ENCODE measurements around the gene A1BG. TPM values are rescaled to one million over a fixed set of nuclear protein-coding genes. Genes with fewer than 3 reads are reported as not detected.
A peak's percentile ranks its signal among the peaks of the same experiment; 100 is the strongest.

A1BG gene
- 10 to 100 TPM in 1 of 2 donors, 1 to 10 TPM in 1; 9.8 to 10.2 TPM for total RNA-seq
- 1 to 10 TPM in 4 of 6 donors, under 1 TPM in 2; 0.81 to 1.9 (median 1.5) TPM for polyA plus RNA-seq (ENCODE audit: insufficient read length in 6 of 6)
- long read RNA-seq, donor 1, partial matches to known transcripts, result 0 of 2 reads
- long read RNA-seq, donor 1, other reads (novel, unspliced or antisense), result 0 of 2 reads
- long read RNA-seq, donor 2, result 0 reads
- long read RNA-seq, donor 3, result 0 reads
- long read RNA-seq, donor 4, transcript A1BG-203 (2 exons, 2,134 nt), result major isoform, 12 of 12 reads
- long read RNA-seq, donor 4, partial matches to known transcripts, result 0 of 12 reads
- long read RNA-seq, donor 4, other reads (novel, unspliced or antisense), result 0 of 12 reads
- long read RNA-seq, donor 5, partial matches to known transcripts, result 0 of 2 reads
- long read RNA-seq, donor 5, other reads (novel, unspliced or antisense), result 0 of 2 reads
- long read RNA-seq, donor 6, partial matches to known transcripts, result 0 of 4 reads
- long read RNA-seq, donor 6, other reads (novel, unspliced or antisense), result 0 of 4 reads
- long read RNA-seq, donor 7, partial matches to known transcripts, result 0 of 1 reads
- long read RNA-seq, donor 7, other reads (novel, unspliced or antisense), result 0 of 1 reads
- long read RNA-seq, donor 8, transcript A1BG-203 (2 exons, 2,134 nt), result major isoform, 5 of 5 reads
- long read RNA-seq, donor 8, partial matches to known transcripts, result 0 of 5 reads
- long read RNA-seq, donor 8, other reads (novel, unspliced or antisense), result 0 of 5 reads
- long read RNA-seq, donor 9, result 0 reads
- long read RNA-seq, donor 10, transcript A1BG-203 (2 exons, 2,134 nt), result major isoform, 5 of 5 reads
- long read RNA-seq, donor 10, partial matches to known transcripts, result 0 of 5 reads
- long read RNA-seq, donor 10, other reads (novel, unspliced or antisense), result 0 of 5 reads
- long read RNA-seq, donor 11, result 0 reads
- long read RNA-seq, donor 12, result 0 reads

DNA sequence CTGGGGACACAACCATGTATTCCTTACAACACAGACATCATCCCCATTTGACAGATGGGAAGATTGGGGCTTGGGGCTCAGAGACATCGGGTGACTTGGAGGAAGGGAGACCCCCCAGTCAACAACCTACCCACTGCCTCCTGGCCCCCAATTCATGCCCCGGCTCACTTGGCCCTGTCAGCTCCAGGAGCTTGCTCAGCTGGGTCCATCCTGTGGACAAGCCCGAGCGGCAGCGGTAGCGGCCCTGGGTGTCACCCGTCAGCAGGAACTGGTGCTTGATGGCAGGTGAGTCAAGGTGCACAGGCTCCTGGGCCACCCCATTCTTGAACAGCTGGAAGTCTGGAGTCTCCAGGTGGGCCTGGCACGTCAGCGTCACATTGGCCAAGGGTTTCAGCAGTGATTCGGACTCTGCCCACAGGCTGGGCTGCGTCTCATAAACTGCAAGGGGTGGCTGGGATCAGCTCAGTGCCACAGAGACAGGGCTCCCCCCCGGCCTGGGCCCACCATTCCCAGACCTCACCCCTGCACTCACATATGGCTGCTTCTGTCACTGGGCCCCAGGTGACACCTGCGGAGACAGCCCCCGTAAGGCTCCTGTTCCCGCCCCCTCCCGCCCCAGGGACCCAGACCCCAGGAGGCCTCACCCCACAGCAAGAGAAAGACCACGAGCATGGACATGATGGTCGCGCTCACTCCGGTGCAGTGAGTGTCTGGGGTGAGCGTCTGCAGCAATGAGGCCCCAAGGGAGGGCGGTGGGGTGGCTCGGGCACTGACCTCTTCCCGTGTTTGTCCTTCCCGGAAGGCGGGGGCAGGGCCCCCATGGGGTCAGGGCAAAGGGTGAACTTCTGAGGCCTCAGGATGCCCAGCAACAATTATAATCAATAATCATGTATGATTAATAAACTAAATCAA, at the start of gene A1BG:
TSS of gene A1BG (minus strand) at position 733 of the 912 bp plus-strand sequence. CDS start at position 678, 55 bp downstream.
- no peak for DNase-seq
- Histone ChIP-seq H3K4me3 (no peak within 1 kb of the TSS), H3K27me3 (peaks cover 39 to 96% of the 10 kb centered on the region in 2 donors), H3K27ac (no peak within 1 kb of the TSS), H3K4me1 (peaks cover 0 to 35% of the 10 kb centered on the region in 2 donors), H3K9me3 (no peaks in the 10 kb centered on the region), H3K36me3 (peaks cover 0 to 5% of the 10 kb centered on the region in 2 donors)
- no peak for TF ChIP-seq CTCF (IDR thresholded peaks at IDR 0.05)
- ATAC-seq, result no peak
- intact Hi-C loops (cut with DNase I), result no loop called here

- TF ChIP-seq CTCF (IDR thresholded peaks at IDR 0.05), result no peak
- peak overlapping the region in 1 of 2 donors; percentile 80 for H3K27ac ChIP-seq
- no peak for DNase-seq
- H3K4me3 ChIP-seq, result peak overlapping the region; percentile 37 to 62
- no peaks in the 10 kb centered on the region for H3K9me3 ChIP-seq
- no peak for ATAC-seq
- H3K4me1 ChIP-seq, result peaks cover 9 to 16% of the 10 kb centered on the region in 2 donors
- H3K36me3 ChIP-seq, result no peaks in the 10 kb centered on the region
- intact Hi-C loops (cut with DNase I), result no loop called here
- H3K27me3 ChIP-seq, result peaks cover 1 to 17% of the 10 kb centered on the region in 2 donors
Observed at GRCh38 chr19:58401840-58402421, 48.6 kb upstream of the A1BG start.

GRCh38 chr19:58400916-58401839, 47.9 kb upstream of the A1BG start:
- peaks cover 9 to 16% of the 10 kb centered on the region in 2 donors for H3K4me1 ChIP-seq
- intact Hi-C loops (cut with DNase I), result no loop called here
- peak overlapping the region in 1 of 2 donors; percentile 80 for H3K27ac ChIP-seq
- DNase-seq, result peak; percentile 99 to 100 (median 100)
- peak overlapping the region; percentile 37 to 62 for H3K4me3 ChIP-seq
- ATAC-seq, result peak; percentile 99
- no peaks in the 10 kb centered on the region for H3K36me3 ChIP-seq
- H3K9me3 ChIP-seq, result no peaks in the 10 kb centered on the region
- peaks cover 5 to 23% of the 10 kb centered on the region in 2 donors for H3K27me3 ChIP-seq
- TF ChIP-seq CTCF (IDR thresholded peaks at IDR 0.05), result no peak

Data from left lung (tissue), 14 donors.